K562 (cell line): ENCODE results near the gene HTRA3. TPM values are rescaled to one million over a fixed set of nuclear protein-coding genes. Genes with fewer than 3 reads are reported as not detected.

Experiments
- HDAC1 ChIP-seq, 2 experiments: fragments of 450-650 bp; IDR thresholded peaks; 2 replicates each; pipeline ENCODE4 v1.6.1; 2016 to 2017; ENCODE audit warnings: inconsistent platforms in 1 of 2, mild to moderate bottlenecking in 1 of 2, moderate library complexity in 1 of 2
- OTX1 ChIP-seq: fragments of 450-650 bp; formaldehyde crosslinking; IDR thresholded peaks from 2 replicates; pipeline ENCODE4 v1.4.0; 2022; ENCODE audit warnings: mild to moderate bottlenecking
- POLR2A ChIP-seq: fragments of 450-650 bp; conservative IDR thresholded peaks from 2 replicates; pipeline ENCODE4 v1.6.1; 2016
- PTBP1 ChIP-seq: fragments of 200-400 bp; formaldehyde crosslinking; IDR thresholded peaks from 2 replicates; pipeline ENCODE4 v1.6.1; 2017; ENCODE audit warnings: low read depth, low read length
- RB1 ChIP-seq: fragments of 450-650 bp; IDR thresholded peaks from 2 replicates; pipeline ENCODE4 v1.6.1; 2017; ENCODE audit warnings: low read depth, mild to moderate bottlenecking
- SMARCC2 ChIP-seq: fragments of 450-650 bp; IDR thresholded peaks from 2 replicates; pipeline ENCODE4 v1.6.1; 2017; ENCODE audit warnings: antibody characterized with exemption, moderate library complexity, mild to moderate bottlenecking, low read depth
- SNIP1 ChIP-seq: fragments of 450-650 bp; IDR thresholded peaks from 2 replicates; pipeline ENCODE4 v1.7.1; 2017; ENCODE audit warnings: low read depth, mild to moderate bottlenecking
- ZFX ChIP-seq: sonication (generic); formaldehyde crosslinking; IDR thresholded peaks from 2 replicates; pipeline ENCODE4 v1.8.0; 2022; ENCODE audit warnings: mild to moderate bottlenecking, missing genetic modification reagents, moderate library complexity
- ZNF263 ChIP-seq: sonication (generic); formaldehyde crosslinking; IDR thresholded peaks from 2 replicates; pipeline ENCODE4 v1.8.0; 2022; ENCODE audit warnings: mild to moderate bottlenecking, missing genetic modification reagents, borderline replicate concordance
- ZNF668 ChIP-seq: fragments of 250-450 bp; sonication (Bioruptor Pico); IDR thresholded peaks from 2 replicates; pipeline ENCODE4 v1.8.0; 2022; ENCODE audit warnings: mild to moderate bottlenecking, inconsistent platforms
- polyA plus RNA-seq, 8 experiments: library from polyadenylated mRNA; depleted of rRNA in 4 of 8; stranded (reverse) in 5 of 8; unstranded in 3 of 8; fragments of >200 nt; fragmentation: Nextera tagmentation in 2 of 8; fragmentation: Illumina TruSeq in 1 of 8; extraction: Ambion mirVana in 2 of 8; extraction: Trizol in 1 of 8; gene quantifications; 2 replicates each; pipeline versions ENCODE4 v1.2.1 to v1.2.3, GENCODE V29; 2011 to 2014; ENCODE audit warnings: inconsistent platforms in 1 of 8, missing spikeins in 1 of 8
- total RNA-seq, 7 experiments: library from RNA; depleted of rRNA in 6 of 7; stranded (reverse); fragments of >200 nt in 6 of 7; fragmentation: Illumina TruSeq in 2 of 7; extraction: Trizol in 2 of 7; gene quantifications; 2 replicates each; pipeline versions ENCODE4 v1.2.1 to v1.2.3, GENCODE V29; 2011 to 2021; ENCODE audit warnings: low replicate concordance in 1 of 7
- TF ChIP-seq, protein P1 (sequence below): fragments of 250-450 bp; sonication (Bioruptor Pico); IDR thresholded peaks from 2 replicates; pipeline ENCODE4 v1.5.0; 2021; ENCODE audit warnings: mild to moderate bottlenecking, moderate library complexity
- TF ChIP-seq, protein P2 (sequence below): sonication (generic); formaldehyde crosslinking; IDR thresholded peaks from 2 replicates; pipeline ENCODE4 v1.9.0; 2022; ENCODE audit warnings: mild to moderate bottlenecking, missing genetic modification reagents
- TF ChIP-seq, protein P3 (sequence below): fragments of 250-450 bp; sonication (Bioruptor Pico); IDR thresholded peaks from 2 replicates; pipeline ENCODE4 v1.5.0; 2022; ENCODE audit warnings: mild to moderate bottlenecking
- TF ChIP-seq, protein P4 (sequence below): fragments of 450-650 bp; IDR thresholded peaks from 2 replicates; pipeline ENCODE4 v1.6.1; 2016; ENCODE audit warnings: antibody characterized with exemption
- TF ChIP-seq, protein P5 (sequence below): sonication (generic); formaldehyde crosslinking; IDR thresholded peaks from 2 replicates; pipeline ENCODE4 v1.8.1; 2022; ENCODE audit warnings: missing genetic modification reagents

HTRA3 gene
- total and polyA plus RNA-seq, 9 of the 15 experiments (the other 6 are each of a cell fraction or from before 2014, with no cell fraction given): 0.04 TPM; not detected in 8

DNA sequence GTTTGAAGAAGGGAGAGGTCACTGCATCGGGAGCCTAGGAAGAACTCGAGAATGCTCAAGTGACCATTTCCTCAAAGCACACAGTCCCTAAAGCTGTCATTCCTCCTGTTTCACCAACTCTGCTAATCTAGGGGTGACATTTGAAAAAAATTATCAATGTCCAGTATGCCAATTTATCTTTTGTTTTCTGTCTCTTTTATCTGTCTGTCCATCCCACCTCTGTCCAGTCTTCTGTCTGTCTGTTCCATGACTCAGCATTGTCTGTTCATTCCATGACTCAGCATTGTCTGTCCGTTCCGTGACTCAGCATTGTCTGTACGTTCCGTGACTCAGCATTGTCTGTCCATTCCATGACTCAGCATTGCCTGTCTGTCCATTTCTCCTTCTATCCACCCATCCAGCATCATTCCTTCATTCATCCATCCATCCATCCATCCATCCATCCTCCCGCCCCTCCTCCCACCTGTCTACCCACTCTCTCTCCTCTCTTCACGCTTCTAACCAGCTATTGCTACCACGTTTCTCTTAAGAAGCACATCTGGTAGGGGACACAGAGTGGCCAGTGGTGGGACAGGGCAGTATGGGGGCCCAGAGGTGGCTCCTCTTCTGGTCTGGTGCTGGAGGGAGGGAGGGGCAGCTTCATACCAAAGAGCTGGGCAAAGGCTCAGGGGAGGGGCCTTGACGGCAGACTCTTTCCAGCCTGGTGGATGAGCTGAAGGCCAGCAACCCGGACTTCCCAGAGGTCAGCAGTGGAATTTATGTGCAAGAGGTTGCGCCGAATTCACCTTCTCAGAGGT is 34.1 kb downstream of the HTRA3 start (continued):
- TF ChIP-seq, protein P1, sequence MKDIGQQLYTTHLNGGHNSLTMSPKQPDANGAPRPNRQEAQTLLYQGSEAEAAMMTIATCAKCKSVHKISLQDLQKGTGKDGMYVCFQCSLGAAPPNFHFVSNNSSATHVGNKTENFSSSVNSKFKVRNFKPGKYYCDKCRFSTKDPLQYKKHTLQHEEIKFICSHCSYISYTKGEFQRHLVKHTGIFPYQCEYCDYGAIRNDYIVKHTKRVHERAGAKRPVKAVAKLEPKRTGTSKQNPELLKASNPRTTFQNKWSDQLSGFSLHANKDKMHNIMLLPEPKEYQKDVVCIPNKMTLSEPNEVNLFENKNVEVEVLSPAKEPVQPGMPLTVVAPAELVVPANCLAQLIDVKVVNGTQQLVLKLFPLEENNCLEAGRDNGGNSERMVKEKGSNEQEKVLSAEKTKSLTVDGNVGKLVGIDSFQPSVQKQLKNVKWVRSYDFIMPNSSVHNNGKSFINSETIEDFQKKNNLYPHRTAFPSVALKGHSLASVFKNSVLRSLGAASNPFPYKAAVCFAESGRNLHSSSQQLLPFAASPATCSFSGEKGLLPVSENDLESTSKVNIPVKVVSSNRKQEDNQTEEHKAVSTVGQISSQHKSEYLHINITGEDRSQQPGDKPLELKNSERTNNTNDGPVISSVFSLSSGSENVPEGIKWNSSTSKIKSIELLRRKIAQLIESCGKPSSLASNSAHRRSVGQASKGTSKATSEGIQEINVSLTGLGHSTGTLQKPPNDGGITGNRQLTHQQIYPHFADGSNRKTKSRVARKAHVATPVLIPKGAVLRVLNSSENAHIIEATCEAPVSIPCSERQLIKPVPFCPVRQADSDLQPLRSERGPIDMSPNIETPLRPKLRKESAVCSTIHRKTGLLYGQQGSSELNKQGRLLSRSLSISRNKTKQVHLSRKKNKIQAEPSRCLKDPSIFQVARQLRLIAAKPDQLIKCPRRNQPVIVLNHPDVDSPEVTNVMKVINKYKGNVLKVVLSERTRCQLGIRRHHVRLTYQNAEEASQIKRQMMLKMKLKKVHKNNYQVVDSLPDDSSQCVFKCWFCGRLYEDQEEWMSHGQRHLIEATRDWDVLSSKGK (CRISPR knock-in tag): no peak
- TF ChIP-seq RB1: no peak
- TF ChIP-seq ZNF263: peak; percentile 94
- TF ChIP-seq SNIP1: peak; percentile 81
- peak; percentile 97 for TF ChIP-seq SMARCC2
- TF ChIP-seq ZFX (CRISPR knock-in tag): no peak
- TF ChIP-seq, protein P2, sequence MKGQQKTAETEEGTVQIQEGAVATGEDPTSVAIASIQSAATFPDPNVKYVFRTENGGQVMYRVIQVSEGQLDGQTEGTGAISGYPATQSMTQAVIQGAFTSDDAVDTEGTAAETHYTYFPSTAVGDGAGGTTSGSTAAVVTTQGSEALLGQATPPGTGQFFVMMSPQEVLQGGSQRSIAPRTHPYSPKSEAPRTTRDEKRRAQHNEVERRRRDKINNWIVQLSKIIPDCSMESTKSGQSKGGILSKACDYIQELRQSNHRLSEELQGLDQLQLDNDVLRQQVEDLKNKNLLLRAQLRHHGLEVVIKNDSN (CRISPR knock-in tag): no peak
- TF ChIP-seq, protein P3, sequence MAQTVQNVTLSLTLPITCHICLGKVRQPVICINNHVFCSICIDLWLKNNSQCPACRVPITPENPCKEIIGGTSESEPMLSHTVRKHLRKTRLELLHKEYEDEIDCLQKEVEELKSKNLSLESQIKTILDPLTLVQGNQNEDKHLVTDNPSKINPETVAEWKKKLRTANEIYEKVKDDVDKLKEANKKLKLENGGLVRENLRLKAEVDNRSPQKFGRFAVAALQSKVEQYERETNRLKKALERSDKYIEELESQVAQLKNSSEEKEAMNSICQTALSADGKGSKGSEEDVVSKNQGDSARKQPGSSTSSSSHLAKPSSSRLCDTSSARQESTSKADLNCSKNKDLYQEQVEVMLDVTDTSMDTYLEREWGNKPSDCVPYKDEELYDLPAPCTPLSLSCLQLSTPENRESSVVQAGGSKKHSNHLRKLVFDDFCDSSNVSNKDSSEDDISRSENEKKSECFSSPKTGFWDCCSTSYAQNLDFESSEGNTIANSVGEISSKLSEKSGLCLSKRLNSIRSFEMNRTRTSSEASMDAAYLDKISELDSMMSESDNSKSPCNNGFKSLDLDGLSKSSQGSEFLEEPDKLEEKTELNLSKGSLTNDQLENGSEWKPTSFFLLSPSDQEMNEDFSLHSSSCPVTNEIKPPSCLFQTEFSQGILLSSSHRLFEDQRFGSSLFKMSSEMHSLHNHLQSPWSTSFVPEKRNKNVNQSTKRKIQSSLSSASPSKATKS (CRISPR knock-in tag): no peak
- TF ChIP-seq ZNF668 (CRISPR knock-in tag): 0 out of 2 replicates have a peak, but pooled peaks have one; percentile 3
- TF ChIP-seq, protein P4, sequence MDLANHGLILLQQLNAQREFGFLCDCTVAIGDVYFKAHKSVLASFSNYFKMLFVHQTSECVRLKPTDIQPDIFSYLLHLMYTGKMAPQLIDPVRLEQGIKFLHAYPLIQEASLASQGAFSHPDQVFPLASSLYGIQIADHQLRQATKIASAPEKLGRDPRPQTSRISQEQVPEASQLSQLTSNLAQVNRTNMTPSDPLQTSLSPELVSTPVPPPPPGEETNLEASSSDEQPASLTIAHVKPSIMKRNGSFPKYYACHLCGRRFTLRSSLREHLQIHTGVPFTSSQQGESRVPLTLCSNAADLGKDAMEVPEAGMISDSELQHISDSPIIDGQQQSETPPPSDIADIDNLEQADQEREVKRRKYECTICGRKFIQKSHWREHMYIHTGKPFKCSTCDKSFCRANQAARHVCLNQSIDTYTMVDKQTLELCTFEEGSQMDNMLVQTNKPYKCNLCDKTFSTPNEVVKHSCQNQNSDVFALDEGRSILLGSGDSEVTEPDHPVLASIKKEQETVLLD: peak; percentile 94
- TF ChIP-seq, protein P5, sequence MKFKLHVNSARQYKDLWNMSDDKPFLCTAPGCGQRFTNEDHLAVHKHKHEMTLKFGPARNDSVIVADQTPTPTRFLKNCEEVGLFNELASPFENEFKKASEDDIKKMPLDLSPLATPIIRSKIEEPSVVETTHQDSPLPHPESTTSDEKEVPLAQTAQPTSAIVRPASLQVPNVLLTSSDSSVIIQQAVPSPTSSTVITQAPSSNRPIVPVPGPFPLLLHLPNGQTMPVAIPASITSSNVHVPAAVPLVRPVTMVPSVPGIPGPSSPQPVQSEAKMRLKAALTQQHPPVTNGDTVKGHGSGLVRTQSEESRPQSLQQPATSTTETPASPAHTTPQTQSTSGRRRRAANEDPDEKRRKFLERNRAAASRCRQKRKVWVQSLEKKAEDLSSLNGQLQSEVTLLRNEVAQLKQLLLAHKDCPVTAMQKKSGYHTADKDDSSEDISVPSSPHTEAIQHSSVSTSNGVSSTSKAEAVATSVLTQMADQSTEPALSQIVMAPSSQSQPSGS (CRISPR knock-in tag): no peak
- peak in 1 of 2 experiments; percentile 98; a peak in 3 of 4 replicates for TF ChIP-seq HDAC1 (IDR thresholded peaks at IDR 0.05)
- no peak for TF ChIP-seq PTBP1
- TF ChIP-seq POLR2A: no peak
- TF ChIP-seq OTX1 (CRISPR knock-in tag): peak; percentile 97
